Peyer's patch (tissue), 4 donors: ENCODE data around the gene GKN2.

ENCODE experiments used
- POLR2A ChIP-seq, 2 donors: fragments of 450-650 bp; IDR thresholded peaks; one replicate each; pipeline ENCODE4 v1.5.1; 2017; ENCODE audit warnings: antibody characterized with exemption in 2 of 2, mild to moderate bottlenecking in 2 of 2, moderate library complexity in 2 of 2
- TF ChIP-seq, protein P1 (sequence below), 6 experiments: fragments of 450-650 bp in 4 of 6; fragments of 200-600 bp in 2 of 6; sonication (generic) in 1 of 6; IDR thresholded peaks; one replicate each; pipeline ENCODE4 v1.5.1; 2017 to 2019; ENCODE audit warnings: antibody characterized with exemption in 6 of 6, mild to moderate bottlenecking in 3 of 6, moderate library complexity in 1 of 6

DNA sequence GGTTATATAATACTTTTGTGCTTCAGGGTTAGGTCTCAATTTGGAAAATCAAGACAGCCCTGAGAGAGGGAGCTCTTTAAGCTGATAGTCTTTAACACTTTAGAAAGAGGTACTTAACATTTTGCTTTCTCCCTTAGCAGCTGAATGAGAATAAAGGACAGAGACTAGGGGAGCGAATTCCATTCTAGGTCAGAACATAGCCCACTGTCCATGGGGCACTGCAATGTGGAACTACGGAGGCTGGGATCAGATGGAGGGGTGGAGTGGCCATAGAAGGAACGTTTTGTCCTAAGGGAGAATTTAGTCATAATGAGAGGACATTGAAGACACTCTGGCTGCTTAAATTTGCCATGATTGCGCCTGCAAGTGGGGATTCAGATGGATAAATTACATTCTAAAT is 794 bp downstream of the GKN2 start:
- TF ChIP-seq, protein P1, sequence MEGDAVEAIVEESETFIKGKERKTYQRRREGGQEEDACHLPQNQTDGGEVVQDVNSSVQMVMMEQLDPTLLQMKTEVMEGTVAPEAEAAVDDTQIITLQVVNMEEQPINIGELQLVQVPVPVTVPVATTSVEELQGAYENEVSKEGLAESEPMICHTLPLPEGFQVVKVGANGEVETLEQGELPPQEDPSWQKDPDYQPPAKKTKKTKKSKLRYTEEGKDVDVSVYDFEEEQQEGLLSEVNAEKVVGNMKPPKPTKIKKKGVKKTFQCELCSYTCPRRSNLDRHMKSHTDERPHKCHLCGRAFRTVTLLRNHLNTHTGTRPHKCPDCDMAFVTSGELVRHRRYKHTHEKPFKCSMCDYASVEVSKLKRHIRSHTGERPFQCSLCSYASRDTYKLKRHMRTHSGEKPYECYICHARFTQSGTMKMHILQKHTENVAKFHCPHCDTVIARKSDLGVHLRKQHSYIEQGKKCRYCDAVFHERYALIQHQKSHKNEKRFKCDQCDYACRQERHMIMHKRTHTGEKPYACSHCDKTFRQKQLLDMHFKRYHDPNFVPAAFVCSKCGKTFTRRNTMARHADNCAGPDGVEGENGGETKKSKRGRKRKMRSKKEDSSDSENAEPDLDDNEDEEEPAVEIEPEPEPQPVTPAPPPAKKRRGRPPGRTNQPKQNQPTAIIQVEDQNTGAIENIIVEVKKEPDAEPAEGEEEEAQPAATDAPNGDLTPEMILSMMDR (IDR thresholded peaks at IDR 0.05): no peak
- no peak for TF ChIP-seq POLR2A (IDR thresholded peaks at IDR 0.05)
